ENCODE results near the gene IRF2BP2.

Gene IRF2BP2

GRCh38 chr1:234604495-234605398 is 5.2 kb downstream of the IRF2BP2 start:
- Histone ChIP-seq H3K9me3 (ENCODE audit: control insufficient read depth, insufficient read depth, low read depth, low read length) (no peaks in the 10 kb centered on the region), H3K4me3 (ENCODE audit: low read depth, low read length) (peak overlapping the region; percentile 88), H3K27ac (ENCODE audit: extremely low read depth, low read depth, low read length) (peak overlapping the region; percentile 51), H3K4me1 (ENCODE audit: control insufficient read depth, insufficient read depth, low read length) (peaks cover 45% of the 10 kb centered on the region), H3K36me3 (ENCODE audit: control insufficient read depth in 2 of 2, insufficient read depth in 1 of 2, low read length in 2 of 2) (peaks cover 15 to 42% of the 10 kb centered on the region in 2 experiments)
- ChIA-PET CTCF (interaction anchor here (0.6 to 3.6 kb wide), 13 partner anchors 11 to 480 kb away, joined by 3 to 46 read pairs (median 5); no protein-coding TSS in a partner anchor), POLR2A (interaction anchor here (0.6 to 2.5 kb wide), 15 partner anchors 8 to 486 kb away, joined by 3 to 23 read pairs (median 4); no protein-coding TSS in a partner anchor)
- TF ChIP-seq SP2 (tag by site-specific recombination; IDR thresholded peaks at IDR 0.05) (no peak), ZNF747 (tag by site-specific recombination; IDR thresholded peaks at IDR 0.05) (no peak), ZNF488 (tag by site-specific recombination; IDR thresholded peaks at IDR 0.05) (no peak), YY1 (tag by site-specific recombination; IDR thresholded peaks at IDR 0.05) (no peak), ZNF514 (tag by site-specific recombination; IDR thresholded peaks at IDR 0.05) (no peak), ZBTB17 (tag by site-specific recombination; IDR thresholded peaks at IDR 0.05) (0 out of 2 replicates have a peak, but pooled peaks have one; percentile 25), SCRT2 (tag by site-specific recombination; IDR thresholded peaks at IDR 0.05) (peak; percentile 66), FEZF1 (tag by site-specific recombination; IDR thresholded peaks at IDR 0.05) (peak; percentile 95), SCRT1 (tag by site-specific recombination; IDR thresholded peaks at IDR 0.05; ENCODE audit: borderline replicate concordance) (0 out of 2 replicates have a peak, but pooled peaks have one; percentile 43), ZNF837 (tag by site-specific recombination; IDR thresholded peaks at IDR 0.05) (no peak), MYNN (tag by site-specific recombination; IDR thresholded peaks at IDR 0.05; ENCODE audit: borderline replicate concordance) (peak; percentile 32; the same call in 1 of the 2 replicates), ZNF768 (tag by site-specific recombination; IDR thresholded peaks at IDR 0.05) (no peak), ZNF600 (tag by site-specific recombination; IDR thresholded peaks at IDR 0.05) (peak; percentile 91), ZNF366 (tag by site-specific recombination; conservative IDR thresholded peaks at IDR 0.05) (peak; percentile 70), PRDM6 (tag by site-specific recombination; IDR thresholded peaks at IDR 0.05) (no peak; the same call in 1 of the 2 replicates), TRIM28 (IDR thresholded peaks at IDR 0.05; ENCODE audit: borderline replicate concordance, low read length) (no peak), PRDM1 (tag by site-specific recombination; IDR thresholded peaks at IDR 0.05) (peak; percentile 85), ZBTB44 (tag by site-specific recombination; IDR thresholded peaks at IDR 0.05) (peak; percentile 86), ZNF19 (tag by site-specific recombination; IDR thresholded peaks at IDR 0.05; ENCODE audit: low read depth) (no peak), ZNF239 (tag by site-specific recombination; IDR thresholded peaks at IDR 0.05) (no peak), ZNF169 (tag by site-specific recombination; IDR thresholded peaks at IDR 0.05) (no peak), ZNF23 (tag by site-specific recombination; IDR thresholded peaks at IDR 0.05; ENCODE audit: borderline replicate concordance) (no peak), ZBTB20 (tag by site-specific recombination; IDR thresholded peaks at IDR 0.05) (peak; percentile 50; the same call in 1 of the 2 replicates), GFI1B (tag by site-specific recombination; IDR thresholded peaks at IDR 0.05) (no peak), MZF1 (tag by site-specific recombination; IDR thresholded peaks at IDR 0.05; ENCODE audit: borderline replicate concordance) (peak; percentile 22; the same call in 1 of the 2 replicates), ZNF549 (tag by site-specific recombination; IDR thresholded peaks at IDR 0.05) (no peak), ZNF404 (tag by site-specific recombination; IDR thresholded peaks at IDR 0.05) (no peak)

Measured in HEK293 (cell line).